Mesothelial cell of epicardium (in vitro differentiated cells): ENCODE data around the gene DENND1A. TPM values are rescaled to one million over a fixed set of nuclear protein-coding genes. Genes with fewer than 3 reads are reported as not detected.
"Not testable (repeated sequence)": the region's sequence is repeated elsewhere in the genome, so short reads cannot be mapped to it uniquely, and the experiment has no call there.

Experiments
- DNase-seq, 2 experiments: peaks; one replicate each; pipeline ENCODE4 v3.0.0; 2021; ENCODE audit warnings: low spot score in 2 of 2; ENCODE audit not compliant: unreplicated experiment in 2 of 2
- H3K27ac Mint-ChIP-seq: 2 replicates; pipeline ENCODE4 v1.8.0; 2021; ENCODE audit warnings: mixed read lengths
- H3K27me3 Mint-ChIP-seq: 2 replicates; pipeline ENCODE4 v1.8.0; 2021; ENCODE audit warnings: low read depth, mixed read lengths
- H3K36me3 Mint-ChIP-seq: 2 replicates; pipeline ENCODE4 v1.8.0; 2021; ENCODE audit warnings: mixed read lengths
- H3K4me1 Mint-ChIP-seq: 2 replicates; pipeline ENCODE4 v1.8.0; 2021; ENCODE audit warnings: mixed read lengths
- H3K4me3 Mint-ChIP-seq: 2 replicates; pipeline ENCODE4 v1.8.0; 2021; ENCODE audit warnings: mild to moderate bottlenecking, moderate library complexity, mixed read lengths
- H3K9me3 Mint-ChIP-seq: 2 replicates; pipeline ENCODE4 v1.8.0; 2021; ENCODE audit warnings: mixed read lengths
- CTCF ChIP-seq: fragments of 200-600 bp; sonication (generic); IDR thresholded peaks from one replicate; pipeline ENCODE4 v1.5.0; 2021; ENCODE audit warnings: antibody characterized with exemption; ENCODE audit not compliant: unreplicated experiment
- total RNA-seq: library from RNA; stranded (reverse); gene quantifications from 3 replicates; pipeline ENCODE4 v1.2.1, GENCODE V29; 2021

The DENND1A gene, protein sequence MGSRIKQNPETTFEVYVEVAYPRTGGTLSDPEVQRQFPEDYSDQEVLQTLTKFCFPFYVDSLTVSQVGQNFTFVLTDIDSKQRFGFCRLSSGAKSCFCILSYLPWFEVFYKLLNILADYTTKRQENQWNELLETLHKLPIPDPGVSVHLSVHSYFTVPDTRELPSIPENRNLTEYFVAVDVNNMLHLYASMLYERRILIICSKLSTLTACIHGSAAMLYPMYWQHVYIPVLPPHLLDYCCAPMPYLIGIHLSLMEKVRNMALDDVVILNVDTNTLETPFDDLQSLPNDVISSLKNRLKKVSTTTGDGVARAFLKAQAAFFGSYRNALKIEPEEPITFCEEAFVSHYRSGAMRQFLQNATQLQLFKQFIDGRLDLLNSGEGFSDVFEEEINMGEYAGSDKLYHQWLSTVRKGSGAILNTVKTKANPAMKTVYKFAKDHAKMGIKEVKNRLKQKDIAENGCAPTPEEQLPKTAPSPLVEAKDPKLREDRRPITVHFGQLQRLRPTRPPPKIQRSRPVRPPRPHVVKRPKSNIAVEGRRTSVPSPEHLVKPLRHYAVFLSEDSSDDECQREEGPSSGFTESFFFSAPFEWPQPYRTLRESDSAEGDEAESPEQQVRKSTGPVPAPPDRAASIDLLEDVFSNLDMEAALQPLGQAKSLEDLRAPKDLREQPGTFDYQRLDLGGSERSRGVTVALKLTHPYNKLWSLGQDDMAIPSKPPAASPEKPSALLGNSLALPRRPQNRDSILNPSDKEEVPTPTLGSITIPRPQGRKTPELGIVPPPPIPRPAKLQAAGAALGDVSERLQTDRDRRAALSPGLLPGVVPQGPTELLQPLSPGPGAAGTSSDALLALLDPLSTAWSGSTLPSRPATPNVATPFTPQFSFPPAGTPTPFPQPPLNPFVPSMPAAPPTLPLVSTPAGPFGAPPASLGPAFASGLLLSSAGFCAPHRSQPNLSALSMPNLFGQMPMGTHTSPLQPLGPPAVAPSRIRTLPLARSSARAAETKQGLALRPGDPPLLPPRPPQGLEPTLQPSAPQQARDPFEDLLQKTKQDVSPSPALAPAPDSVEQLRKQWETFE
- total RNA-seq, result 23.4 to 23.9 TPM (median 23.8 TPM) in 3 replicates

GRCh38 chr9:123929870-123930831 lies at the start of gene DENND1A:
Gene DENND1A, minus strand, starts transcription at chr9:123930126. Its CDS starts 221 bp downstream, at chr9:123929905.
- H3K27me3 Mint-ChIP-seq, result peaks cover 15% of the 10 kb centered on the region
- H3K36me3 Mint-ChIP-seq, result no peaks in the 10 kb centered on the region
- peak; percentile 87 to 89 for DNase-seq
- H3K4me1 Mint-ChIP-seq, result peaks cover 38% of the 10 kb centered on the region
- H3K4me3 Mint-ChIP-seq, result peak within 1 kb of the TSS; percentile 76
- H3K27ac Mint-ChIP-seq, result peak within 1 kb of the TSS; percentile 48
- no peak for TF ChIP-seq CTCF
- no peaks in the 10 kb centered on the region for H3K9me3 Mint-ChIP-seq

DNA sequence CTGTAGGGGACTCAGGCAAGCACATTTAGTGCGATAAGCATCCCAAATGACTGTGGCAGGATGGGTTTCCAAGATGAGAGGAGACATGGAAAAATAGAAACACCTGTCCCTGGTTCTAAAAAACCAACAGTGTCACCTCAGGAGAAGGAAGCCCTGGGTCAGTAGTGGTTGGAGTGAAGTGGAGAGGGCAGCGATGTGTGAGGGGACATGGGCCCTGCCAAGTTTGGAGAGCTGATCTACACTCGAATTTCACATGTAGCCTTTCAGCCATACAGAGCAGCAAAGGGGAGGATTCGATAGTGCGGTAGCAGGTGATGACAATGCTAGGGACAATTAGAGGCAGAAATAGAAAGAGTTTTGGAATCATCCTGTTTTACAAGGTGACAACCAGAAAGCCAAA lies 49.1 kb upstream of the DENND1A start:
- no peak for TF ChIP-seq CTCF
- Mint-ChIP-seq H3K27me3 (peaks cover 57% of the 10 kb centered on the region), H3K36me3 (no peaks in the 10 kb centered on the region), H3K9me3 (no peaks in the 10 kb centered on the region), H3K4me3 (no peak overlapping the region), H3K27ac (no peak overlapping the region), H3K4me1 (no peaks in the 10 kb centered on the region)
- DNase-seq, result no peak

DNA sequence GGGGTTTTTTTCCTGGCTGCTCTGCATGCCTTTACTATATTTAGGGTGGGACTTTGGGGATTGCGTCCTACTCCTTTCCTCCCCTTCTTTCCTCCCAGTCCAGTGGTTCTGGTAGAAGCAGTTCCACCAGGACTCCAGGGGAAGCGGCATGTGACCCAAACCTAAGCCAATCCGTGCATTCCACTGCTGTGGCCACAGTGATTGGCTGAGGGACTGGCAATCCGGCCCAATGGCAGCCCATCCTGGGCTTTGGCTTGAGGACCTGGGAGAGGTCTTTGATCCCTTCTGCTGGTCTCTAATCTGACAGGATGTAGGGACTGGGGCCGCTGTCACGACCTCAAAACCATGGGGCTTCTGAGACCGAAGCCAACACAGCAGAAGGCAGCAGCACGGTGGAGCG lies 46.7 kb upstream of the DENND1A start:
- not testable (repeated sequence) for H3K4me1 Mint-ChIP-seq, DNase-seq, H3K36me3 Mint-ChIP-seq, H3K27ac Mint-ChIP-seq, H3K4me3 Mint-ChIP-seq, H3K9me3 Mint-ChIP-seq
- H3K27me3 Mint-ChIP-seq, result peaks cover 37% of the 10 kb centered on the region

GRCh38 chr9:123975871-123976270 lies 45.9 kb upstream of the DENND1A start:
- H3K4me1 Mint-ChIP-seq, result no peaks in the 10 kb centered on the region
- H3K27me3 Mint-ChIP-seq, result peaks cover 30% of the 10 kb centered on the region
- TF ChIP-seq CTCF, result no peak
- no peak for DNase-seq
- no peak overlapping the region for H3K27ac Mint-ChIP-seq
- no peak overlapping the region for H3K4me3 Mint-ChIP-seq
- H3K36me3 Mint-ChIP-seq, result no peaks in the 10 kb centered on the region
- no peaks in the 10 kb centered on the region for H3K9me3 Mint-ChIP-seq

GRCh38 chr9:123974471-123974870 lies 44.5 kb upstream of the DENND1A start:
- no peak overlapping the region for H3K4me3 Mint-ChIP-seq
- no peak for DNase-seq
- no peaks in the 10 kb centered on the region for H3K9me3 Mint-ChIP-seq
- H3K27me3 Mint-ChIP-seq, result peaks cover 24% of the 10 kb centered on the region
- no peaks in the 10 kb centered on the region for H3K4me1 Mint-ChIP-seq
- H3K36me3 Mint-ChIP-seq, result no peaks in the 10 kb centered on the region
- no peak overlapping the region for H3K27ac Mint-ChIP-seq
- no peak for TF ChIP-seq CTCF
